Measurements from ENCODE around the gene FSCN2. TPM values are rescaled to one million over a fixed set of nuclear protein-coding genes. Genes with fewer than 3 reads are reported as not detected.
"Not testable (repeated sequence)": the region's sequence is repeated elsewhere in the genome, so short reads cannot be mapped to it uniquely, and the experiment has no call there.

FSCN2 gene
- total RNA-seq, 1 donor from 2014 or later = 3.3 TPM

DNA sequence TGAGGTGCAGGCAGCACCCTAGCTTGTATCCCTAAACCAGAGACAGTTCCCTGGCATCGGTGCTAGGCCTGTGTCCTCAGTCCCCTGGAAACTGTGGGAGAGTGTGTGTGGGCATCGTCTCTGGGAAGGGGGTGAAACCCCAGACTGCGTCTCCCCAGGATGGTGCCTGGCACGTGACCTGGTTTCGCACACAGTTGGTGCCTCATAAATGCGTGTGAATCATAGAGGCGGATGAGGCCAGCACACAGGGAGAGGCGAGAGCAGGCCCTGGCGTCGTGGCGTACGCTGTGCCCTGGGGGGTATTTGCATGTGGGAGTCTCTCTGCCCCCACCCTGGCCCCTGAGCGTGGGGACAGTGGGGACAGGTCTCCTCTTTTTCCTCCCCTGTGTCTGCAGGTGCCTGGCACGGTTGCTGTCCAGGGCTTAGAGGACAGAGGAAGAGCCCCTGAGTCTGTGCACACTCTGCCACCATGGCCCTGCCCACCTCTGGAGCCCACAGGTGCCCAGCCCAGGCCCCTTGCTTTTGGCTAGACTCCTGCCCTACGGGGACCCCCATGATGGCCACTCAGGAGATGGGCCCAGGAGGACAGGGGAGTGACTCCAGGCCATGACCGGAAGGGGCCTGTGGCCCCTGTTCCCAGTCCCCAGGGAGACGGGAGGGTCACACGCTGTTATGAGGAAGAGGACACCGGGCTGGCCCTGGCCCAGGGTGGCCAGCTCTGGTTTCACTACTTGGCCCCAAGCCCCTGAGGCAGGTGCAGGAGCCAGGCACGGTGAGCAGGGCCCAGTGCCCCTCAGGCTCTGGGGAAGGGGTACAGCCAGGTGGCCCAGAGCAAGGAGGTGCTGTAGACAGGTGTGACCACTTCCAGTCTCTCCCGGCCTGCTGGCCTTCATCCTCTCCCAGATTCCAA is 1.3 kb upstream of the FSCN2 start:
- Histone ChIP-seq H3K27ac (no peak overlapping the region), H3K27me3 (ENCODE audit: low read depth) (peaks cover 55% of the 10 kb centered on the region), H3K9me3 (no peaks in the 10 kb centered on the region), H3K4me1 (peaks cover 9% of the 10 kb centered on the region), H3K36me3 (no peaks in the 10 kb centered on the region), H3K4me3 (no peak overlapping the region)
- intact Hi-C loops (cut with DNase I) = no loop called here
- no peak for TF ChIP-seq CTCF (IDR thresholded peaks at IDR 0.05)
- DNase-seq = no peak
- peak in 1 of 2 donors; percentile 3 for ATAC-seq

DNA sequence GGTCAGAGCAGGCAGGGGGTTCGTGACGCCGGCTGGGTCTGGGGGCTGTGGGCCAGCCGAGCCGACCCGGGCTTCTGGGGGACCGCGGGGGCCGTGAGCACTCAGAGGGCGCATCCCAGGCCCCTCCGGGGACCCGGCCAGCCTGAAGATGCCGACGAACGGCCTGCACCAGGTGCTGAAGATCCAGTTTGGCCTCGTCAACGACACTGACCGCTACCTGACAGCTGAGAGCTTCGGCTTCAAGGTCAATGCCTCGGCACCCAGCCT is 140 bp downstream of the FSCN2 start:
- no peak for DNase-seq
- Histone ChIP-seq H3K4me3 (peak overlapping the region; percentile 25), H3K27ac (no peak overlapping the region), H3K27me3 (ENCODE audit: low read depth) (peaks cover 44% of the 10 kb centered on the region), H3K36me3 (no peaks in the 10 kb centered on the region), H3K4me1 (peaks cover 9% of the 10 kb centered on the region), H3K9me3 (no peaks in the 10 kb centered on the region)
- ATAC-seq = no peak
- intact Hi-C loops (cut with DNase I) = no loop called here
- TF ChIP-seq CTCF (IDR thresholded peaks at IDR 0.05) = no peak

- H3K9me3 ChIP-seq = no peaks in the 10 kb centered on the region
- no peaks in the 10 kb centered on the region for H3K36me3 ChIP-seq
- peaks cover 40% of the 10 kb centered on the region for H3K27me3 ChIP-seq (ENCODE audit: low read depth)
- DNase-seq (no peak), ATAC-seq (no peak)
- H3K4me3 ChIP-seq = no peak overlapping the region
- no peak for TF ChIP-seq CTCF (IDR thresholded peaks at IDR 0.05)
- intact Hi-C loops (cut with DNase I) = no loop called here
- H3K4me1 ChIP-seq = peaks cover 9% of the 10 kb centered on the region
- no peak overlapping the region for H3K27ac ChIP-seq
Measured at GRCh38 chr17:81528651-81529436, 667 bp downstream of the FSCN2 start.

- H3K27me3 ChIP-seq (ENCODE audit: low read depth) = peaks cover 40% of the 10 kb centered on the region
- H3K27ac ChIP-seq = no peak overlapping the region
- no peaks in the 10 kb centered on the region for H3K36me3 ChIP-seq
- H3K4me3 ChIP-seq = no peak overlapping the region
- intact Hi-C loops (cut with DNase I) = no loop called here
- no peak for ATAC-seq
- no peaks in the 10 kb centered on the region for H3K9me3 ChIP-seq
- no peak for TF ChIP-seq CTCF (IDR thresholded peaks at IDR 0.05)
- H3K4me1 ChIP-seq = peaks cover 9% of the 10 kb centered on the region
- DNase-seq = no peak
Measured at GRCh38 chr17:81529437-81529803, 1.2 kb downstream of the FSCN2 start.

DNA sequence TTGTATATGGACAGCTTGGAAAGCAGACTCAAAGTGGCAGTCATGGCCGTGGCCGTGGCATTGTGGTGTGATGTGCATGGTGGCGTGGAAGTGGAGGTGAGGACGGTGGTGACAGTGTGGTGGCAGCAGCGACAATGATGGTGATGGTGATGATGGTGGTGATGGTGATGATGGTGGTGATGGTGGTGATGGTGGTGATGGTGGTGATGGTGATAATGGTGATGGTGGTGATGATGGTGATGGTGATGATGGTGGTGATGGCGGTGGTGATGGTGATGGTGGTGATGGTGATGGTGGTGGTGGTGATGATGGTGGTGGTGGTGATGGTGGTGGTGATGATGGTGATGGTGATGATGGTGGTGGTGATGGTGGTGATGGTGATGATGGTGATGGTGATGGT is 2.8 kb downstream of the FSCN2 start:
- H3K27ac ChIP-seq; intact Hi-C loops (cut with DNase I); H3K4me1 ChIP-seq; H3K9me3 ChIP-seq; H3K4me3 ChIP-seq; DNase-seq; ATAC-seq; H3K36me3 ChIP-seq: not testable (repeated sequence)
- H3K27me3 ChIP-seq (ENCODE audit: low read depth) = peaks cover 35% of the 10 kb centered on the region

- H3K4me3 ChIP-seq; H3K36me3 ChIP-seq; H3K9me3 ChIP-seq; ATAC-seq; H3K27ac ChIP-seq; DNase-seq; intact Hi-C loops (cut with DNase I): not testable (repeated sequence)
- peaks cover 38% of the 10 kb centered on the region for H3K27me3 ChIP-seq (ENCODE audit: low read depth)
- peaks cover 18% of the 10 kb centered on the region for H3K4me1 ChIP-seq
Measured at GRCh38 chr17:81531998-81532404, 3.8 kb downstream of the FSCN2 start.
